Fibroblast of the conjunctiva (primary cell): ENCODE data around the gene GPC6.

Source experiments
- DNase-seq: peaks from one replicate; pipeline ENCODE4 v3.0.0-alpha.2; 2010; ENCODE audit warnings: low read depth

The GPC6 gene

GRCh38 chr13:93505104-93505952, 278.7 kb downstream of the GPC6 start:
- no peak for DNase-seq

- DNase-seq, result no peak
These were observed 284.4 kb downstream of the GPC6 start for GRCh38 chr13:93511011-93511410.

- DNase-seq, result no peak
These were observed 288.7 kb downstream of the GPC6 start for GRCh38 chr13:93515267-93515666.

- no peak for DNase-seq
These were observed 291.1 kb downstream of the GPC6 start for GRCh38 chr13:93517658-93518057.

- DNase-seq, result no peak
These were observed 294.7 kb downstream of the GPC6 start for GRCh38 chr13:93521307-93521706.

- no peak for DNase-seq
These were observed 295.9 kb downstream of the GPC6 start for GRCh38 chr13:93522501-93522900.

GRCh38 chr13:93525087-93525486, 298.5 kb downstream of the GPC6 start:
- no peak for DNase-seq

GRCh38 chr13:93527748-93528297, 301.2 kb downstream of the GPC6 start:
- DNase-seq, result no peak

GRCh38 chr13:93529961-93530360, 303.4 kb downstream of the GPC6 start:
- DNase-seq, result no peak

- no peak for DNase-seq
These were observed 307.6 kb downstream of the GPC6 start for GRCh38 chr13:93534181-93534700.

- no peak for DNase-seq
These were observed 308.6 kb downstream of the GPC6 start for GRCh38 chr13:93535251-93535650.

GRCh38 chr13:93539914-93540313, 313.3 kb downstream of the GPC6 start:
- DNase-seq, result no peak

GRCh38 chr13:93547886-93548285, 321.3 kb downstream of the GPC6 start:
- DNase-seq, result no peak

- no peak for DNase-seq
These were observed 322.9 kb downstream of the GPC6 start for GRCh38 chr13:93549326-93550005.

GRCh38 chr13:93550236-93550635, 323.6 kb downstream of the GPC6 start:
- DNase-seq, result no peak

GRCh38 chr13:93552596-93552995, 326.0 kb downstream of the GPC6 start:
- DNase-seq, result no peak

GRCh38 chr13:93554514-93554913, 327.9 kb downstream of the GPC6 start:
- no peak for DNase-seq

- DNase-seq, result no peak
These were observed 332.0 kb downstream of the GPC6 start for GRCh38 chr13:93558637-93559036.

GRCh38 chr13:93559718-93560117, 333.1 kb downstream of the GPC6 start:
- DNase-seq, result peak; percentile 12

GRCh38 chr13:93561576-93562225, 335.1 kb downstream of the GPC6 start:
- DNase-seq, result no peak

GRCh38 chr13:93562676-93563075, 336.1 kb downstream of the GPC6 start:
- no peak for DNase-seq

- DNase-seq, result no peak
These were observed 350.5 kb downstream of the GPC6 start for GRCh38 chr13:93577105-93577504.
